IMR-90 (cell line): ENCODE results near the gene ZBP1. TPM values are rescaled to one million over a fixed set of nuclear protein-coding genes. Genes with fewer than 3 reads are reported as not detected.

ENCODE experiments used
- ATAC-seq: fragments of 200-7000 bp; cut with Tn5 transposase; 2 replicates; pipeline ENCODE4 v1.9.1; 2020; ENCODE audit warnings: low read depth, mild to moderate bottlenecking, moderate library complexity
- BruUV-seq: library from RNA; stranded (reverse); fragments of 400-500 nt; replicated peaks from 2 replicates; lab custom pipeline; 2021; lab: Mats Ljungman, UMichigan
- CTCF ChIA-PET: fragments of 300-600 bp; formaldehyde crosslinking; extraction: SDS; loops from one replicate; lab custom pipeline; 2021; ENCODE audit warnings: antibody characterized with exemption; lab: Yijun Ruan, JAX
- POLR2A ChIA-PET: fragments of 300-600 bp; sonication (Branson Sonifier 250); formaldehyde crosslinking; loops from one replicate; lab custom pipeline; 2022; ENCODE audit warnings: antibody characterized with exemption; ENCODE audit not compliant: unreplicated experiment; lab: Charles Lee
- DNase-seq: peaks from one replicate; pipeline ENCODE4 v3.0.0; 2013
- H2AFZ ChIP-seq: replicated peaks from 2 replicates; pipeline ENCODE3; 2013; ENCODE audit warnings: low read length, mild to moderate bottlenecking; ENCODE audit not compliant: poor library complexity
- H2AK5ac ChIP-seq: 2 replicates; pipeline ENCODE4 v1.6.1; 2013; ENCODE audit warnings: low read depth, low read length, inconsistent platforms
- H2AK9ac ChIP-seq: replicated peaks from 2 replicates; pipeline ENCODE3; 2013; ENCODE audit warnings: mild to moderate bottlenecking, low read depth, low read length, moderate library complexity; ENCODE audit not compliant: poor library complexity
- H2BK120ac ChIP-seq: 2 replicates; pipeline ENCODE4 v1.6.1; 2013; ENCODE audit warnings: low read depth, low read length, inconsistent platforms
- H2BK15ac ChIP-seq: 3 replicates; pipeline ENCODE4 v1.6.1; 2013; ENCODE audit warnings: low read depth, low read length, inconsistent platforms
- H2BK20ac ChIP-seq: 2 replicates; pipeline ENCODE4 v1.6.1; 2013; ENCODE audit warnings: low read depth, mild to moderate bottlenecking, inconsistent platforms, low read length, moderate library complexity
- H2BK5ac ChIP-seq: 2 replicates; pipeline ENCODE4 v1.6.1; 2013; ENCODE audit warnings: mild to moderate bottlenecking, low read depth, low read length, inconsistent platforms; ENCODE audit not compliant: poor library complexity, severe bottlenecking
- H3K14ac ChIP-seq: replicated peaks from 2 replicates; pipeline ENCODE4 v1.6.1; 2013; ENCODE audit warnings: low read depth, low read length, inconsistent platforms
- H3K18ac ChIP-seq: 2 replicates; pipeline ENCODE4 v1.6.1; 2013; ENCODE audit warnings: low read depth, low read length, control low read depth
- H3K23ac ChIP-seq: 2 replicates; pipeline ENCODE4 v1.6.1; 2013; ENCODE audit warnings: low read depth, low read length, inconsistent platforms
- H3K27ac ChIP-seq: 2 replicates; pipeline ENCODE4 v1.5.1; 2013; ENCODE audit warnings: mild to moderate bottlenecking, control low read depth, low read length; ENCODE audit not compliant: insufficient read depth
- H3K27me3 ChIP-seq: 2 replicates; pipeline ENCODE4 v1.6.1; 2013; ENCODE audit warnings: low read length; ENCODE audit not compliant: control insufficient read depth, insufficient read depth
- H3K36me3 ChIP-seq: 2 replicates; pipeline ENCODE4 v1.6.1; 2013; ENCODE audit warnings: low read length, mixed read lengths; ENCODE audit not compliant: control insufficient read depth, insufficient read depth
- H3K4ac ChIP-seq: 2 replicates; pipeline ENCODE4 v1.6.1; 2013; ENCODE audit warnings: low read depth, low read length, inconsistent platforms
- H3K4me1 ChIP-seq: 2 replicates; pipeline ENCODE4 v1.6.1; 2013; ENCODE audit warnings: low read length, mixed read lengths; ENCODE audit not compliant: control insufficient read depth, insufficient read depth
- H3K4me2 ChIP-seq: 2 replicates; pipeline ENCODE4 v1.6.1; 2013; ENCODE audit warnings: low read depth, mild to moderate bottlenecking, control low read depth, low read length, moderate library complexity
- H3K4me3 ChIP-seq: 2 replicates; pipeline ENCODE4 v1.5.1; 2013; ENCODE audit warnings: low read depth, mild to moderate bottlenecking, control low read depth, low read length, moderate library complexity; ENCODE audit not compliant: insufficient read depth
- H3K56ac ChIP-seq: 2 replicates; pipeline ENCODE4 v1.6.1; 2013; ENCODE audit warnings: low read length, inconsistent platforms; ENCODE audit not compliant: insufficient read depth; ENCODE audit errors: extremely low read depth
- H3K79me1 ChIP-seq, 2 experiments: 2 replicates each; pipeline ENCODE4 v1.6.1; 2013; ENCODE audit warnings: low read length in 2 of 2, inconsistent platforms in 1 of 2, low read depth in 1 of 2
- H3K9ac ChIP-seq: 2 replicates; pipeline ENCODE4 v1.6.1; 2013; ENCODE audit warnings: low read depth, low read length, control low read depth
- H3K9me1 ChIP-seq: 2 replicates; pipeline ENCODE4 v1.6.1; 2013; ENCODE audit warnings: low read length, inconsistent platforms; ENCODE audit not compliant: insufficient read depth
- H3K9me3 ChIP-seq: 2 replicates; pipeline ENCODE4 v1.6.1; 2013; ENCODE audit warnings: low read length; ENCODE audit not compliant: control insufficient read depth, insufficient read depth
- H4K20me1 ChIP-seq: 2 replicates; pipeline ENCODE4 v1.6.1; 2013; ENCODE audit warnings: low read length, inconsistent platforms; ENCODE audit not compliant: insufficient read depth
- H4K5ac ChIP-seq: 2 replicates; pipeline ENCODE4 v1.6.1; 2013; ENCODE audit warnings: mild to moderate bottlenecking, low read depth, low read length, control low read depth
- H4K8ac ChIP-seq, 2 experiments: 2 replicates each; pipeline ENCODE4 v1.6.1; 2013; ENCODE audit warnings: low read depth in 2 of 2, low read length in 2 of 2, control low read depth in 1 of 2, inconsistent platforms in 1 of 2
- H4K91ac ChIP-seq: 2 replicates; pipeline ENCODE4 v1.6.1; 2013; ENCODE audit warnings: low read depth, low read length, inconsistent platforms; ENCODE audit not compliant: insufficient read depth
- BHLHE40 ChIP-seq: fragments of 150-350 bp; IDR thresholded peaks from 2 replicates; pipeline ENCODE4 v1.6.1; 2016; ENCODE audit warnings: mild to moderate bottlenecking, low read depth, low read length
- CEBPB ChIP-seq: IDR thresholded peaks from 2 replicates; pipeline ENCODE4 v1.6.1; 2012; ENCODE audit warnings: low read depth, low read length, improper control_type of control experiment
- CHD1 ChIP-seq: IDR thresholded peaks from 2 replicates; pipeline ENCODE4 v1.6.1; 2012; ENCODE audit warnings: low read depth, low read length, improper control_type of control experiment
- FOS ChIP-seq: fragments of 150-350 bp; IDR thresholded peaks from 2 replicates; pipeline ENCODE4 v1.6.1; 2016; ENCODE audit warnings: low read depth, low read length
- MAFK ChIP-seq: IDR thresholded peaks from 2 replicates; pipeline ENCODE4 v1.6.1; 2012; ENCODE audit warnings: low read depth, low read length, improper control_type of control experiment
- MAZ ChIP-seq: IDR thresholded peaks from 2 replicates; pipeline ENCODE4 v1.6.1; 2012; ENCODE audit warnings: low read depth, mild to moderate bottlenecking, low read length, improper control_type of control experiment, moderate library complexity, borderline replicate concordance
- MXI1 ChIP-seq: IDR thresholded peaks from 2 replicates; pipeline ENCODE4 v1.6.1; 2012; ENCODE audit warnings: low read depth, mild to moderate bottlenecking, low read length, moderate library complexity, borderline replicate concordance
- NFE2L2 ChIP-seq: fragments of 150-350 bp; IDR thresholded peaks from 2 replicates; pipeline ENCODE4 v1.6.1; 2016; ENCODE audit warnings: low read depth, mild to moderate bottlenecking, low read length
- POLR2A ChIP-seq: IDR thresholded peaks from 2 replicates; pipeline ENCODE4 v1.6.1; 2012; ENCODE audit warnings: mild to moderate bottlenecking, low read depth, low read length
- RAD21 ChIP-seq: IDR thresholded peaks from 2 replicates; pipeline ENCODE4 v1.6.1; 2012; ENCODE audit warnings: low read length, improper control_type of control experiment
- RCOR1 ChIP-seq: IDR thresholded peaks from 2 replicates; pipeline ENCODE4 v1.6.1; 2012; ENCODE audit warnings: mild to moderate bottlenecking, low read length, improper control_type of control experiment; ENCODE audit not compliant: insufficient replicate concordance
- RFX5 ChIP-seq: IDR thresholded peaks from 2 replicates; pipeline ENCODE4 v1.8.0; 2012; ENCODE audit warnings: low read depth, mild to moderate bottlenecking, low read length, moderate library complexity
- SMC3 ChIP-seq: fragments of 150-350 bp; IDR thresholded peaks from 2 replicates; pipeline ENCODE4 v1.6.1; 2016; ENCODE audit warnings: low read depth, mild to moderate bottlenecking, antibody characterized with exemption, low read length, moderate library complexity
- WGBS, 2 experiments: methylation state at CpG; one replicate each; pipeline versions ENCODE4 v1.1.5 to v1.1.7; 2013; ENCODE audit warnings: missing lambda C conversion rate in 2 of 2; ENCODE audit not compliant: insufficient read length in 1 of 2; ENCODE audit errors: extremely low coverage in 2 of 2; 5-methylcytosine and 5-hydroxymethylcytosine counted together
- dilution Hi-C: fragments of 300-500 bp; cut with HindIII; formaldehyde crosslinking; loops from one replicate; pipeline ENCODE4 v1.14.3; 2018; ENCODE audit warnings: low sequenced_read_pairs; ENCODE audit not compliant: unreplicated experiment
- in situ Hi-C: fragments of 300-500 bp; cut with MboI; formaldehyde crosslinking; loops from 3 replicates; pipeline ENCODE4 v1.14.3; 2019; ENCODE audit warnings: low sequenced_read_pairs, inconsistent platforms, mixed read lengths
- intact Hi-C: fragments of 100-400 bp; cut with micrococcal nuclease; formaldehyde crosslinking; loops from 2 replicates; pipeline ENCODE4 v1.10.0; 2022
- polyA plus RNA-seq, 3 experiments: library from polyadenylated mRNA; depleted of rRNA; stranded (reverse); fragments of >200 nt; gene quantifications; 2 replicates each; pipeline ENCODE4 v1.2.3, GENCODE V29; 2012; ENCODE audit warnings: low replicate concordance in 1 of 3
- total RNA-seq: library from RNA; depleted of rRNA; stranded (reverse); fragments of >200 nt; gene quantifications from 2 replicates; pipeline ENCODE4 v1.2.3, GENCODE V29; 2012
- TF ChIP-seq, protein P1 (sequence below): conservative IDR thresholded peaks from 2 replicates; pipeline ENCODE4 v1.5.1; 2012; ENCODE audit warnings: mild to moderate bottlenecking, low read depth, low read length, improper control_type of control experiment
- TF ChIP-seq, protein P2 (sequence below): fragments of 150-350 bp; IDR thresholded peaks from 2 replicates; pipeline ENCODE4 v1.6.1; 2016; ENCODE audit warnings: low read depth, mild to moderate bottlenecking, low read length, moderate library complexity, borderline replicate concordance
- TF ChIP-seq, protein P3 (sequence below): fragments of 150-350 bp; IDR thresholded peaks from 2 replicates; pipeline ENCODE4 v1.6.1; 2017; ENCODE audit warnings: mild to moderate bottlenecking, antibody characterized with exemption, low read length, low read depth

Gene ZBP1
- total and polyA plus RNA-seq, 2 of the 4 experiments (the other 2 are of a cell fraction) = not detected

DNA sequence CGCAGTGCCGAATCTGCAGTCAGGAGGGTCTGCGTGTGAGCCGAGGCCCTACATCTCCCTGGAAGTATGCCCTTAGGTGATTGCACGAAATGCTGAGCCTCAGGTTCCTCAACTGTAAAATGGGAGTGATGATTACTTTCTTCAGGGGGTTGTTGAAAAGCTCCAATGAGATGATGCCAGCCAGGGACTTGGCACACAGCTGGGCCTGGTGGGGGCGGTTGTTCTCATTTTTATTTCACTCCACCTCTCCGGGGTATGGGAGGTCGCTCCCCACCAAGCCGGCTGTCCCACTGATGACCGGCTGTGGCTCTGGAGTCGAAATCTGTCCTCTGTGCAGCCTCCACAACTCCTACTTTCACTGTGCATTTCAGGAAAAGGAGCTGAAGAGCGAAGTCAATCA lies 51.3 kb downstream of the ZBP1 start:
- CTCF ChIA-PET = no interaction called here
- Histone ChIP-seq H2BK20ac (no peak overlapping the region), H2BK120ac (no peak overlapping the region)

More for the DNA sequence above, 51.3 kb downstream of the ZBP1 start:
- H3K23ac ChIP-seq = no peak overlapping the region
- H2AK9ac ChIP-seq = no peak overlapping the region
- no peaks in the 10 kb centered on the region for H3K9me3 ChIP-seq
- TF ChIP-seq CEBPB = no peak
- TF ChIP-seq CHD1 = no peak
- no peak for TF ChIP-seq POLR2A
- no peak for TF ChIP-seq MXI1
- no peak for TF ChIP-seq FOS
- no peak for TF ChIP-seq NFE2L2
- TF ChIP-seq RCOR1 = no peak
- TF ChIP-seq, protein P1, sequence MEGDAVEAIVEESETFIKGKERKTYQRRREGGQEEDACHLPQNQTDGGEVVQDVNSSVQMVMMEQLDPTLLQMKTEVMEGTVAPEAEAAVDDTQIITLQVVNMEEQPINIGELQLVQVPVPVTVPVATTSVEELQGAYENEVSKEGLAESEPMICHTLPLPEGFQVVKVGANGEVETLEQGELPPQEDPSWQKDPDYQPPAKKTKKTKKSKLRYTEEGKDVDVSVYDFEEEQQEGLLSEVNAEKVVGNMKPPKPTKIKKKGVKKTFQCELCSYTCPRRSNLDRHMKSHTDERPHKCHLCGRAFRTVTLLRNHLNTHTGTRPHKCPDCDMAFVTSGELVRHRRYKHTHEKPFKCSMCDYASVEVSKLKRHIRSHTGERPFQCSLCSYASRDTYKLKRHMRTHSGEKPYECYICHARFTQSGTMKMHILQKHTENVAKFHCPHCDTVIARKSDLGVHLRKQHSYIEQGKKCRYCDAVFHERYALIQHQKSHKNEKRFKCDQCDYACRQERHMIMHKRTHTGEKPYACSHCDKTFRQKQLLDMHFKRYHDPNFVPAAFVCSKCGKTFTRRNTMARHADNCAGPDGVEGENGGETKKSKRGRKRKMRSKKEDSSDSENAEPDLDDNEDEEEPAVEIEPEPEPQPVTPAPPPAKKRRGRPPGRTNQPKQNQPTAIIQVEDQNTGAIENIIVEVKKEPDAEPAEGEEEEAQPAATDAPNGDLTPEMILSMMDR = no peak
- TF ChIP-seq MAFK = no peak
- TF ChIP-seq RFX5 = no peak
- no peak for TF ChIP-seq MAZ
- TF ChIP-seq BHLHE40 = no peak
- TF ChIP-seq RAD21 = no peak
- TF ChIP-seq, protein P2, sequence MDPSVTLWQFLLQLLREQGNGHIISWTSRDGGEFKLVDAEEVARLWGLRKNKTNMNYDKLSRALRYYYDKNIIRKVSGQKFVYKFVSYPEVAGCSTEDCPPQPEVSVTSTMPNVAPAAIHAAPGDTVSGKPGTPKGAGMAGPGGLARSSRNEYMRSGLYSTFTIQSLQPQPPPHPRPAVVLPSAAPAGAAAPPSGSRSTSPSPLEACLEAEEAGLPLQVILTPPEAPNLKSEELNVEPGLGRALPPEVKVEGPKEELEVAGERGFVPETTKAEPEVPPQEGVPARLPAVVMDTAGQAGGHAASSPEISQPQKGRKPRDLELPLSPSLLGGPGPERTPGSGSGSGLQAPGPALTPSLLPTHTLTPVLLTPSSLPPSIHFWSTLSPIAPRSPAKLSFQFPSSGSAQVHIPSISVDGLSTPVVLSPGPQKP = no peak
- TF ChIP-seq SMC3 = no peak
- TF ChIP-seq, protein P3, sequence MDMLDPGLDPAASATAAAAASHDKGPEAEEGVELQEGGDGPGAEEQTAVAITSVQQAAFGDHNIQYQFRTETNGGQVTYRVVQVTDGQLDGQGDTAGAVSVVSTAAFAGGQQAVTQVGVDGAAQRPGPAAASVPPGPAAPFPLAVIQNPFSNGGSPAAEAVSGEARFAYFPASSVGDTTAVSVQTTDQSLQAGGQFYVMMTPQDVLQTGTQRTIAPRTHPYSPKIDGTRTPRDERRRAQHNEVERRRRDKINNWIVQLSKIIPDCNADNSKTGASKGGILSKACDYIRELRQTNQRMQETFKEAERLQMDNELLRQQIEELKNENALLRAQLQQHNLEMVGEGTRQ = no peak
- no peaks in the 10 kb centered on the region for H4K20me1 ChIP-seq
- H3K36me3 ChIP-seq = no peaks in the 10 kb centered on the region
- WGBS, 2 experiments = 78% methylated on average over 9 of the region's 12 CpGs; no CpG with 5 or more reads in 1 of the 2 experiments
- H3K4me3 ChIP-seq = no peak overlapping the region
- H3K56ac ChIP-seq = no peak overlapping the region
- no peak overlapping the region for H3K18ac ChIP-seq
- BruUV-seq = no TSS peak
- no peak overlapping the region for H2AFZ ChIP-seq
- DNase-seq (no peak), ATAC-seq (no peak)
- no peak overlapping the region for H3K4me2 ChIP-seq
- dilution Hi-C loops (no loop called here), in situ Hi-C loops (no loop called here), intact Hi-C loops (no loop called here)
- H3K9ac ChIP-seq = no peak overlapping the region
- no peaks in the 10 kb centered on the region for H3K79me1 ChIP-seq
- no peak overlapping the region for H4K91ac ChIP-seq
- H4K8ac ChIP-seq = no peak overlapping the region
- no peak overlapping the region for H3K4ac ChIP-seq
- no peak overlapping the region for H4K5ac ChIP-seq
- H2BK15ac ChIP-seq = no peak overlapping the region
- H3K27ac ChIP-seq = no peak overlapping the region
- peaks cover 6% of the 10 kb centered on the region for H3K27me3 ChIP-seq
- no peaks in the 10 kb centered on the region for H3K9me1 ChIP-seq
- no peak overlapping the region for H3K14ac ChIP-seq
- POLR2A ChIA-PET = no interaction called here
- H3K4me1 ChIP-seq = no peaks in the 10 kb centered on the region
- H2BK5ac ChIP-seq = no peak overlapping the region
- no peak overlapping the region for H2AK5ac ChIP-seq
